IPS-20b (cell line): Measurements from ENCODE around the gene MAPKBP1.

Source experiments
- H3K27ac ChIP-seq: one replicate; pipeline ENCODE4 v1.5.1; 2013; ENCODE audit warnings: low read length
- H3K27me3 ChIP-seq: 2 replicates; pipeline ENCODE4 v1.6.1; 2013; ENCODE audit warnings: mild to moderate bottlenecking, low read length, inconsistent platforms; ENCODE audit not compliant: insufficient read depth
- H3K36me3 ChIP-seq: 2 replicates; pipeline ENCODE4 v1.6.1; 2013; ENCODE audit warnings: low read depth, mild to moderate bottlenecking, inconsistent platforms, low read length, moderate library complexity; ENCODE audit not compliant: insufficient read depth
- H3K4me1 ChIP-seq: 2 replicates; pipeline ENCODE4 v1.6.1; 2013; ENCODE audit warnings: mild to moderate bottlenecking, control low read depth, inconsistent platforms, low read length, moderate library complexity; ENCODE audit not compliant: insufficient read depth
- H3K4me3 ChIP-seq: 2 replicates; pipeline ENCODE4 v1.5.1; 2013; ENCODE audit warnings: mild to moderate bottlenecking, low read length, inconsistent platforms
- H3K9ac ChIP-seq: 2 replicates; pipeline ENCODE4 v1.6.1; 2013; ENCODE audit warnings: low read depth, mild to moderate bottlenecking, inconsistent platforms, low read length, moderate library complexity
- H3K9me3 ChIP-seq: 2 replicates; pipeline ENCODE4 v1.6.1; 2013; ENCODE audit warnings: mild to moderate bottlenecking, low read depth, low read length, inconsistent platforms; ENCODE audit not compliant: insufficient read depth

MAPKBP1 gene

GRCh38 chr15:41868321-41868720 lies 94.0 kb downstream of the MAPKBP1 start:
- Histone ChIP-seq H3K4me1 (no peaks in the 10 kb centered on the region), H3K4me3 (no peak overlapping the region), H3K27me3 (no peaks in the 10 kb centered on the region), H3K36me3 (no peaks in the 10 kb centered on the region), H3K9ac (no peak overlapping the region), H3K9me3 (no peaks in the 10 kb centered on the region), H3K27ac (no peak overlapping the region)

DNA sequence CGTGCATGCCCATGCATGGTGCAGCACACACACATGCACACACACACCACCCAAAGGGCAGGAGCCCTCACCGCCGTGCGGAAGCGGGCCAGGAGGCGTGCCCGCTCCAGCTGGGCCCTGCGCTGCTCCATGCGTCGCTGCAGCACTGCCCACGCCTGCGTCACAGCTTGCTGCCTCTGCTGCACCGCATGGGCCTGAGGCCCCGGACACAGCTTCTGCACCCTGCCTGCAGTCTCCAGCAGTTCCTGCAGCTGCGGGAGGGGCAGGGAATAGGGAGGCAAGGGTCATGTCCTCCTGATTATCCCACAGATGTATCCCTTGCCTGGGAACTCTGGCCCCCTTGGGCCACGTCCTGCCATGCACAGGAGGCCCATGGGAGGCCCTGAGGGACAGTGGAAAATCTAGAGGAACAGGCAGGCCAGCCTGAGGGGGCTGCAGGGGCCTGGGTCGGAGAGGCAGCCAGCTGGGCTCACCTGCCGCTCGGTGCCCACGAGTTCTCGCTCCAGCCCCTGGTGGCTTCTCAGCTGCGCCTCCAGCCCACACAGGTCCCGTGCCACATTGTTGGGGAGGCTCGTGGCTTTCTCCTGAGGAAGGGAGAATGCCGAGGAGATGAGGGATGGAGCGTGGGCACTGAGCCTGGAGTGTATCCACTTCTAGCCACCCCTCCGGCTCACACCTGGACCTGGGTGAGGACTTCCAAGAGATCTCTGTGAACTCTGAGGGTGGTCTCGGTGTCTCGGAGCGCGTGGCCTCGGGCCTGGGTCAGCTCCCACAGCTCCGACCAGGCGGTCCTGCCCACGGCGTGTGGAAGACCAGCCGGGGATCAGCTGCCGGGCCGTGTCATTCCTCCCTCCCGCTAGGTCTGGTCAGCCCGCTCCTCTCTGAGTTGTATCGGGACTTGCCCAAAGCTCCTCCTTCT lies 95.7 kb downstream of the MAPKBP1 start:
- Histone ChIP-seq H3K9me3 (no peaks in the 10 kb centered on the region), H3K27me3 (no peaks in the 10 kb centered on the region), H3K27ac (no peak overlapping the region), H3K9ac (no peak overlapping the region), H3K4me1 (no peaks in the 10 kb centered on the region), H3K36me3 (no peaks in the 10 kb centered on the region), H3K4me3 (no peak overlapping the region)

- no peak overlapping the region for H3K9ac ChIP-seq
Measured at GRCh38 chr15:41870689-41871081, 96.4 kb downstream of the MAPKBP1 start.

DNA sequence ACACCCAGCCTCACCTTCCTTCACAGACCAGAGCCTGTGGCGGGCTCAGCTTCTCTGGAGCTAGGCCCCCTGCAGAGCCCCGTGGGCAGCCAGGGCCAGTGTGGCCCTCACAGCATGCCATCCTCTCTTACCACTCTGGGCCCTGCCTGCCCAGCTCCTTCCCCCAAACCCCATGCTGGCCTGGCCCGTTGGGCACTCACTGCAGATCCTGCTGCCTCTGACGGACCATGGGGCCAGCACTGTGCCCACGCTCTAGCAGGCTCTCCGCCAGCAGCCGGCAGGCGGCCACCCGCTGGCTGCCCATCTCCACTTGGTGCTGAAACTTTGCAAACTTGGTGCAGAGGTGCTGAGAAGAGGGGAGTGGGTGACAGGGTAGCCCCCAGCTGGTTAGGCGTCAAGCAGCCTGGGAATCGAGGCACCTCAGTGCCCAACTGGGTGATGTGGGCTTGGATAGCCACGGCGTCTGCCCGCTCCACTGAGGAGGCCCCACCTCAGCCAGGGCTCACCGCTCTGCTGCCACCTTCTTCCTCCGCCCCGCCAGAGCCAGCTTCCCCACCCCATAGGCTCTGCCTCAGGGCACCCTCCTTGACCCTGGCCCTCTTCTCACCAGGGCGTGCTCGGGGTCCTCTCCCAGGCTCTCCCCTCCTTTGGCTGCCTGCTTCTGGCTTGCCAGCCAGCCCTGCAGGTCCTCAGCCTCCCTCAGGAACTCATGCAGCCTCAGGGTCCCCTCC lies 97.1 kb downstream of the MAPKBP1 start:
- Histone ChIP-seq H3K27ac (no peak overlapping the region), H3K36me3 (no peaks in the 10 kb centered on the region)

More at GRCh38 chr15:41870689-41871081, 96.4 kb downstream of the MAPKBP1 start:
- Histone ChIP-seq H3K4me1 (no peaks in the 10 kb centered on the region), H3K4me3 (no peak overlapping the region), H3K27ac (no peak overlapping the region), H3K9me3 (no peaks in the 10 kb centered on the region), H3K36me3 (no peaks in the 10 kb centered on the region), H3K27me3 (no peaks in the 10 kb centered on the region)

DNA sequence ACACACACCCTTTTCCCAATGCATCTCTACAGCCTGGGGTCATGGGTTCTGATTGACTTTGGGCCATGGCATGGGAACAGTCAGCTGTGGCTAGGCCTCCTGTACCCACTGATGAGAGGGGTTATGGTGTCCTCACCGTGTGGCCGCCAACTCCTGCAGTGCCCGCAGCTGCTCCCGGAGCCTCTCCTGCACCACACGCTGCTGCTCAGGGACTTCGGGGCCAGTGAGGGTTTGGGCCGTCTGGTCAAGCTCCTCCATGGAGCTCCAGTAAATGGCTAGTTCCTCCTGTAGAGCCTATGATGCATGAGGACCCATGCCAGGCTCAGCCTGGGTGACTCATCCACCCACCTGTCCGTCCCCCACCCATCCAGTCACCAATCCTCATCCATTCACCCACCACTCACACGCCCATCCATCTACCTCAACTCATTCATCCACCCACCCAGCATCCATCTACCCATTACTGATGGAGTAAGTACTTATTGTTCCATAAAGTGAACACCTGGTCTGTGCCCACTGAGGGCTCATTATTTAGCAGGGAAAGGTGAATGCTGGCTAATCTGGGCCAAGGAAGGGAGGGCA lies 98.0 kb downstream of the MAPKBP1 start:
- Histone ChIP-seq H3K9ac (no peak overlapping the region), H3K4me1 (no peaks in the 10 kb centered on the region), H3K27me3 (no peaks in the 10 kb centered on the region), H3K27ac (no peak overlapping the region), H3K4me3 (no peak overlapping the region), H3K36me3 (no peaks in the 10 kb centered on the region), H3K9me3 (no peaks in the 10 kb centered on the region)

More for the DNA sequence above, 97.1 kb downstream of the MAPKBP1 start:
- Histone ChIP-seq H3K4me3 (no peak overlapping the region), H3K9me3 (no peaks in the 10 kb centered on the region), H3K27me3 (no peaks in the 10 kb centered on the region), H3K4me1 (no peaks in the 10 kb centered on the region), H3K9ac (no peak overlapping the region)

- Histone ChIP-seq H3K9me3 (no peaks in the 10 kb centered on the region), H3K9ac (no peak overlapping the region), H3K27ac (no peak overlapping the region), H3K4me1 (no peaks in the 10 kb centered on the region), H3K27me3 (no peaks in the 10 kb centered on the region), H3K4me3 (no peak overlapping the region), H3K36me3 (no peaks in the 10 kb centered on the region)
Measured at GRCh38 chr15:41873711-41874110, 99.4 kb downstream of the MAPKBP1 start.

GRCh38 chr15:41874736-41875135 lies 100.5 kb downstream of the MAPKBP1 start:
- H3K9me3 ChIP-seq = no peaks in the 10 kb centered on the region
- no peaks in the 10 kb centered on the region for H3K4me1 ChIP-seq
- H3K27ac ChIP-seq = no peak overlapping the region
- H3K9ac ChIP-seq = no peak overlapping the region
- no peaks in the 10 kb centered on the region for H3K36me3 ChIP-seq
- no peak overlapping the region for H3K4me3 ChIP-seq
- H3K27me3 ChIP-seq = 0 out of 2 replicates have a peak, but pooled peaks cover 4% of the 10 kb centered on the region

DNA sequence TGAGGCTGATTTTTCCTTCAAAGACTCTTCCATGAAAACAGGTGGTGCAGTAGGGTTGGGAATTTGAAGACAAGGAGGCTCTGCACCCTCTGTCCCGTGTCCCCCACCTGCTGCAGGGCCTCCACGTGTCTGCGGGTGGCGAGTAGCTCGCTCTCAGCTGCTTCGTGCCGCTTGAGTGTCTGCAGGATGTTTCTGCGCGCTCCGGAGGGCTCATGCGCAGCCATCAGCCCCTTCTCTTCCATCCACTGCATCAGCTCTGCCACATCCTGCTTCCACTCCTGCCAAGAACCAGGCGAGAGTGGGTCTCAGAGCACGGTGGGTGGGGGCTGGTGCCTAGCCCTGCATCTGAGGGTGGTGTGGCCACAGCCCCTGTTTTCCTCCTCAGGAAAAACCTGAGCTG lies 101.7 kb downstream of the MAPKBP1 start:
- Histone ChIP-seq H3K36me3 (no peaks in the 10 kb centered on the region), H3K4me1 (no peaks in the 10 kb centered on the region), H3K9me3 (no peaks in the 10 kb centered on the region), H3K27me3 (peaks cover 17% of the 10 kb centered on the region), H3K27ac (no peak overlapping the region), H3K4me3 (no peak overlapping the region), H3K9ac (no peak overlapping the region)

DNA sequence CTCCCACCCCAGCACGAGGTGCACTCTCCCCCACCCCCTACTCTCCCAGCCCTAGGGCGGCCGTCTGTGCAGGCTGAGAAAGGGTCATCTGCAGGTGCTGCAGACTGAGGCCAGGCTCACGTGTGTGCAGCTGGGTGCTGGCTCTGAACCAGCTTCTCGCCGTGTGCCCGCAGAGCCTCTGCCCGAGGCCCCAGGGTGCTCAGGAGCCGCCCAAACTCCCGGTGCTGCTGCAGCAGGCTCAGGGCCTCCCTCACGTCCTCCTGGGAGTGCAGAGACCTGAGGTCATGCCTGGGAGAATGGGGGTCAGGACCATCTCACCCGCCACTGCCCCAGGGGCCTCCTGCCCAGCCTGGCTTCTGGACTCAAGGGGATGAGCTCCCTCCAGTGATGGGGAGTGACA lies 102.4 kb downstream of the MAPKBP1 start:
- Histone ChIP-seq H3K27ac (no peak overlapping the region), H3K4me3 (no peak overlapping the region), H3K9me3 (no peaks in the 10 kb centered on the region), H3K36me3 (no peaks in the 10 kb centered on the region), H3K4me1 (no peaks in the 10 kb centered on the region), H3K9ac (no peak overlapping the region), H3K27me3 (peaks cover 24% of the 10 kb centered on the region)
